HFFc6 (cell line): Measurements from ENCODE around the gene LMAN2. TPM values are rescaled to one million over a fixed set of nuclear protein-coding genes. Genes with fewer than 3 reads are reported as not detected.

ENCODE experiments used
- DNase-seq: peaks from one replicate; pipeline ENCODE4 v3.0.0-alpha.2; 2018
- H3K27ac Mint-ChIP-seq: 2 replicates; pipeline ENCODE4 v1.8.0; 2020; ENCODE audit warnings: mild to moderate bottlenecking, mixed read lengths
- H3K27me3 Mint-ChIP-seq: 2 replicates; pipeline ENCODE4 v1.8.0; 2021; ENCODE audit warnings: mild to moderate bottlenecking, moderate library complexity, mixed read lengths; ENCODE audit not compliant: insufficient read depth
- H3K36me3 Mint-ChIP-seq: 2 replicates; pipeline ENCODE4 v1.8.0; 2021; ENCODE audit warnings: low read depth, mixed read lengths
- H3K4me1 Mint-ChIP-seq: 2 replicates; pipeline ENCODE4 v1.8.0; 2020; ENCODE audit warnings: low read depth, mixed read lengths
- H3K4me3 Mint-ChIP-seq: 2 replicates; pipeline ENCODE4 v1.8.0; 2020; ENCODE audit warnings: mild to moderate bottlenecking, moderate library complexity, mixed read lengths
- H3K9me3 Mint-ChIP-seq: 2 replicates; pipeline ENCODE4 v1.8.0; 2020; ENCODE audit warnings: mild to moderate bottlenecking, mixed read lengths
- CTCF ChIP-seq: fragments of 200-600 bp; sonication (generic); IDR thresholded peaks from 2 replicates; pipeline ENCODE4 v1.5.0; 2021; ENCODE audit warnings: antibody characterized with exemption, mild to moderate bottlenecking
- total RNA-seq, 6 experiments: library from RNA; stranded (reverse); fragmentation: NEBNext Ultra II Directional; extraction: Animal tissue kit (Norgen Biotek cat#: 25700); gene quantifications; 2 replicates in 1 of 6; 3 replicates in 5 of 6; pipeline ENCODE4 v1.2.3, GENCODE V29; 2021

Gene LMAN2
- total RNA-seq, 6 experiments from 2014 or later: 153 to 169 (median 164) TPM

DNA sequence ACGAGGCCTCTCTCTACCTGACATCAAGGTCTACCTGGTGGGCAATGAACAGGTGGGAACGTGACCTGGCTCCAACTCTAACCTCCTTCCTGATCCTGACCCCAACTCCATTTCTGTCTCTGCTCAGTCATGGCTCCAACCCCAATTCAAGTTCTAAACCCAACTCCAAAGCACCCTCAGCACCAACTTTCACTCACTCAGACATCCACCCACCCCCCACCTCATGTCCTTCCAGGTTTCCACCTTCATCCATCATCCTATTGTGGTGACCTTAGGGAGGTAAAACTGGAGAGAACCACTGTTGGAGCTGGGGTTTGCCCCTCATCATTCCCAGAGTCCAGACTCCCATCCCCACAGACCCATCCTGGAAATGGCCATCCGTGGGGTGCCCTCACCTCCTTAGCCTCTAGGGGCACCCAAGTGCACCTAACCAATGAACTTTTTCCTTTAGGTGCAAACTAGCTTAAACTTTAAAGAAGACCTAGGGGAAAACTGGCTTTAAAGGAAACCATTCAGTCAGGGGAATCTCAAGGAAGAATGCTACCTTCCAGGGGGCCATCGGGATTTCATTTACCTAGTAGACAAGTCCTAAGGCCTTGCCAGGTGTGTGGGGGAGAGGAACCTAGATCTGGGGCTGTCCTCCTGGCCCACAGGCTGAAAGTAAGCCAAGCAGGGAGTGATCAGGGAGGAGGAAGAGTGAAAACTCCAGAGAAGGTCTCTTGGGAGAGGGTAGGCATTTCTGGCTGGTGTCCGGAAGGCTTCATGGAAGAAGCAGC is 17.6 kb upstream of the LMAN2 start:
- peaks cover 14% of the 10 kb centered on the region for H3K27me3 Mint-ChIP-seq
- H3K4me1 Mint-ChIP-seq: peaks cover 25% of the 10 kb centered on the region
- peak; percentile 80 for TF ChIP-seq CTCF
- H3K36me3 Mint-ChIP-seq: no peaks in the 10 kb centered on the region; the same call in 1 of the 2 replicates
- no peaks in the 10 kb centered on the region for H3K9me3 Mint-ChIP-seq
- peak overlapping the region; percentile 54; the same call in 1 of the 2 replicates for H3K4me3 Mint-ChIP-seq
- no peak overlapping the region for H3K27ac Mint-ChIP-seq
- no peak for DNase-seq

DNA sequence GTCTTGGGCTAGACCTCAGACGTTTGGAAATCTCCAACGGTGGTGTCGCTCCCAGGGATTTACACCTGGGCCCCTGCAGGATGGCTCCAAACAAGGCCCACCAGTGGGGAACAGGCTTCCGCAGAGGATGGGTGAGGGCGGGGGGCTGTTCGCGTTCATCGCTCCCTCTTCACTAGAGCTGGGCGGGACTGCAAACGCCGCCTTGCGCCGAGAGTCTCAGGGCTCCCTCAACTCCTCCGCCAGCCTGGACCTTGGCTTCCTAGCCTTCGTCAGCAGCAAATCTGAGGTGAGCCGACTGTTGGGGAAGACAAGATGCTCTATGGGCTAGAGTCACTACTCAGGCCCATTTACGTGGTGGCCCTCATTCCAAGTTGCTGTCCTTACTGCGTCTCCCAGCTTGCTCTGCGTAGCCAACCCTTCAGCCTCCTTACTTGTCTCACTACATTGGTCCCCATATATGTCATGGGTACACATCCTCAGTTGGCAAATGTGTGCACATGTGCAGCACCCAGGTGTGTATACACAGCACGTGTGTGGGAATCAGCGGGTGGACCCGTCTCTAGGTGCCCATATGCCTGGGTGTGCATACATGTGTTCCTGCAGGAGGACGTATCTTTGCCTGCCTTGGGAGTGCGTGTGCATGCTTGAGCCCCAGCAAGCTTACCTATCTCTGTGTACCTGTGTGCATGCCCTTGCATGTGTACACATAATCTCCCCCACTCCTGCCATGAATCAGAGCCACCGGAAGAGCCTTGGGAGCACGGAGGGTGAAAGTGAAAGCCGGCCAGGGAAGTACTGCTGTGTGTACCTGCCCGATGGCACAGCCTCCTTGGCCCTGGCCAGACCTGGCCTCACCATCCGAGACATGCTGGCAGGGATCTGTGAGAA is 16.8 kb upstream of the LMAN2 start:
- no peak for TF ChIP-seq CTCF
- DNase-seq: no peak
- Mint-ChIP-seq H3K36me3 (no peaks in the 10 kb centered on the region; the same call in 1 of the 2 replicates), H3K27ac (no peak overlapping the region), H3K9me3 (no peaks in the 10 kb centered on the region), H3K4me3 (peak overlapping the region; percentile 50), H3K4me1 (peaks cover 28% of the 10 kb centered on the region), H3K27me3 (peaks cover 13% of the 10 kb centered on the region)

DNA sequence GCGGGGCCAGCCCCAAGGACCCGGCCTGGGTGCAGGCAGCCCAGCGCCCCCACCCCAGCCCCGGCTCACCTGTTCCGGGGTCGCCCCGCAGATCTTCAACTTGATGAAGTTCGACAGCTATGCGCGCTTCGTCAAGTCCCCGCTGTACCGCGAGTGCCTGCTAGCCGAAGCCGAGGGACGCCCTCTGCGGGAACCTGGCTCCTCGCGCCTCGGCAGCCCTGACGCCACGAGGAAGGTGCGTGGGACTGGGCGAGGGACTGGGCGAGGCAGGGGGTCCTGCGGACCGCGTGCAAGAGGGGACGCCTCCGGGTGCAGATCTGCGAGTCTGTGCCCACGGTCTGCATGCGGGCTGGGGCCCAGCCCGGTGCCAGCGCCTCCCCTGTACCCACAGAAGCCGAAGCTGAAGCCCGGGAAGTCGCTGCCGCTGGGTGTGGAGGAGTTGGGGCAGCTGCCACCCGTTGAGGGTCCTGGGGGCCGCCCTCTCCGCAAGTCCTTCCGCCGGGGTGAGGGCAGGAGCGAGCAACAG is 15.9 kb upstream of the LMAN2 start:
- peak; percentile 30; the same call in 1 of the 2 replicates for TF ChIP-seq CTCF
- peak overlapping the region; percentile 86 for H3K4me3 Mint-ChIP-seq
- no peak overlapping the region for H3K27ac Mint-ChIP-seq
- H3K36me3 Mint-ChIP-seq: no peaks in the 10 kb centered on the region; the same call in 1 of the 2 replicates
- peaks cover 28% of the 10 kb centered on the region for H3K4me1 Mint-ChIP-seq
- H3K27me3 Mint-ChIP-seq: peaks cover 9% of the 10 kb centered on the region; the same call in 1 of the 2 replicates
- H3K9me3 Mint-ChIP-seq: no peaks in the 10 kb centered on the region
- no peak for DNase-seq

DNA sequence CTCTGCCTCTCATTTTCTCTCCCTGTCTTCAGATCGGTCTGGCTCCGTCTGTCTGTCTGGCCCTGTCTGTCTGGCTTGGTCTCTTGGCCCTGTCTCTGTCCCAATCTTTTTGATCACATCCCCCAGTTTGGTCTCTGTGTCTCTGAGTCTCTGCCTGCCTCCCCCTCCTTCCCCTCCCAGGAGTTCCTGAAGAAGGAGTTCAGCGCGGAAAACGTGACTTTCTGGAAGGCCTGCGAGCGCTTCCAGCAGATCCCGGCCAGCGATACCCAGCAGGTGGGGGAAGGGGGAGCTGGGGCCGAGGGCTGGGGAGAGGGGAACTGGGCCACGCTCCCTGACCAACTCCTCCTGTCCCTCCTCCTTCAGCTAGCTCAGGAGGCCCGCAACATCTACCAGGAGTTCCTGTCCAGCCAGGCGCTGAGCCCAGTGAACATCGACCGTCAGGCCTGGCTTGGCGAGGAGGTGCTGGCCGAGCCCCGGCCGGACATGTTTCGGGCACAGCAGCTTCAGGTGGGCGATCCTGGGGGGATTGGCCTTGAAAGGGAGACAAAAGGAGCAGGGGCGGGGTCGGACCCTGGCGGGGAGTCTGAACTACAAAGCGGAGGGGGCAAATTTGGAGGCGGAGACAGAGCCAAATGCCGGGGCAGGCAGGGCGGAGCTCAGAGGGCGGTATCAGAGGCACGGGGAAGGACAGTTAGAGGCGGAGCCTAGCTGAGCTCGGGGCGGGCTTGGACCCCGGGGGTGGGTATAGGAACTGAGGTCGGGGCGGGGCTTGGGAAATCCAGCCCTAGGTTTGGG is 15.3 kb upstream of the LMAN2 start:
- H3K36me3 Mint-ChIP-seq: no peaks in the 10 kb centered on the region; the same call in 1 of the 2 replicates
- no peaks in the 10 kb centered on the region for H3K9me3 Mint-ChIP-seq
- H3K27ac Mint-ChIP-seq: peak overlapping the region; percentile 89
- DNase-seq: peak; percentile 73
- peaks cover 9% of the 10 kb centered on the region; the same call in 1 of the 2 replicates for H3K27me3 Mint-ChIP-seq
- no peak for TF ChIP-seq CTCF
- peak overlapping the region; percentile 86 for H3K4me3 Mint-ChIP-seq
- peaks cover 28% of the 10 kb centered on the region for H3K4me1 Mint-ChIP-seq
